A673 (cell line): ENCODE results near the gene RIC1.

Source experiments
- CTCF ChIP-seq: fragments of 300-800, 200-600 bp; sonication (generic); conservative IDR thresholded peaks from 2 replicates; pipeline ENCODE4 v1.5.1; 2017; ENCODE audit warnings: low read depth, mild to moderate bottlenecking, antibody characterized with exemption, low read length, moderate library complexity, mixed read lengths
- EZH2 ChIP-seq: fragments of 200-600 bp; sonication (generic); IDR thresholded peaks from 2 replicates; pipeline ENCODE4 v1.6.1; 2017; ENCODE audit warnings: borderline replicate concordance, low read depth, mild to moderate bottlenecking, mixed read lengths, antibody characterized with exemption, low read length; ENCODE audit not compliant: poor library complexity, severe bottlenecking

- TF ChIP-seq EZH2: no peak
- no peak for TF ChIP-seq CTCF
Observed at GRCh38 chr9:5791870-5792269, 163.0 kb downstream of the RIC1 start.
